ENCODE measurements around the gene SS18.

GRCh38 chr18:25983730-25984129 is 106.7 kb downstream of the SS18 start:
- TF ChIP-seq CTCF (conservative IDR thresholded peaks at IDR 0.05; ENCODE audit: low read depth, low read length) (no peak), EZH2 (IDR thresholded peaks at IDR 0.05; ENCODE audit: low read length, unreplicated experiment) (no peak), EZH2phosphoT487 (IDR thresholded peaks at IDR 0.05; ENCODE audit: borderline replicate concordance, low read length) (no peak)
